GM23338 (cell line): ENCODE measurements around the gene KRTAP12-1.
"Not testable (repeated sequence)": the region's sequence is repeated elsewhere in the genome, so short reads cannot be mapped to it uniquely, and the experiment has no call there.

Experiments
- CTCF ChIP-seq, 2 experiments: fragments of 200-600 bp in 1 of 2; sonication (generic) in 1 of 2; conservative IDR thresholded peaks; 2 replicates each; pipeline versions ENCODE4 v1.5.1 to v1.6.1; 2016 to 2017; ENCODE audit warnings: antibody characterized with exemption in 2 of 2, low read depth in 2 of 2, mild to moderate bottlenecking in 2 of 2, moderate library complexity in 1 of 2
- EZH2 ChIP-seq: fragments of 200-600 bp; sonication (generic); IDR thresholded peaks from one replicate; pipeline ENCODE4 v1.8.0; 2017; ENCODE audit warnings: antibody characterized with exemption, mild to moderate bottlenecking, low read depth; ENCODE audit not compliant: unreplicated experiment
- EZH2phosphoT487 ChIP-seq: fragments of 200-600 bp; sonication (generic); IDR thresholded peaks from one replicate; pipeline ENCODE4 v1.8.1; 2018; ENCODE audit warnings: antibody characterized with exemption; ENCODE audit not compliant: unreplicated experiment
- JUNB ChIP-seq: IDR thresholded peaks from one replicate; pipeline ENCODE4 v1.6.1; 2016; ENCODE audit warnings: antibody characterized with exemption; ENCODE audit not compliant: unreplicated experiment
- POLR2AphosphoS5 ChIP-seq: IDR thresholded peaks from 2 replicates; pipeline ENCODE4 v1.6.1; 2016; ENCODE audit warnings: antibody characterized with exemption, low read depth
- REST ChIP-seq: IDR thresholded peaks from one replicate; pipeline ENCODE4 v1.6.1; 2018; ENCODE audit warnings: antibody characterized with exemption; ENCODE audit not compliant: unreplicated experiment
- ZNF331 ChIP-seq: fragments of 250-450 bp; sonication (Bioruptor Pico); IDR thresholded peaks from 2 replicates; pipeline ENCODE4 v1.5.0; 2020; ENCODE audit warnings: low read depth, mild to moderate bottlenecking, moderate library complexity

- TF ChIP-seq CTCF (conservative IDR thresholded peaks at IDR 0.05; ENCODE audit: low read depth in 2 of 2); EZH2; EZH2phosphoT487; REST; POLR2AphosphoS5; JUNB; ZNF331: not testable (repeated sequence)
These were observed 7.8 kb upstream of the KRTAP12-1 start for GRCh38 chr21:44689740-44690139.
